HG02885 (cell line): ENCODE data around the gene YBX2.
"Not testable (repeated sequence)": the region's sequence is repeated elsewhere in the genome, so short reads cannot be mapped to it uniquely, and the experiment has no call there.

Source experiments
- ATAC-seq: cut with Tn5 transposase; IDR thresholded peaks from one replicate; pipeline ENCODE4 v1.9.1; 2021; ENCODE audit warnings: mild to moderate bottlenecking; ENCODE audit not compliant: unreplicated experiment, poor library complexity

Gene YBX2

DNA sequence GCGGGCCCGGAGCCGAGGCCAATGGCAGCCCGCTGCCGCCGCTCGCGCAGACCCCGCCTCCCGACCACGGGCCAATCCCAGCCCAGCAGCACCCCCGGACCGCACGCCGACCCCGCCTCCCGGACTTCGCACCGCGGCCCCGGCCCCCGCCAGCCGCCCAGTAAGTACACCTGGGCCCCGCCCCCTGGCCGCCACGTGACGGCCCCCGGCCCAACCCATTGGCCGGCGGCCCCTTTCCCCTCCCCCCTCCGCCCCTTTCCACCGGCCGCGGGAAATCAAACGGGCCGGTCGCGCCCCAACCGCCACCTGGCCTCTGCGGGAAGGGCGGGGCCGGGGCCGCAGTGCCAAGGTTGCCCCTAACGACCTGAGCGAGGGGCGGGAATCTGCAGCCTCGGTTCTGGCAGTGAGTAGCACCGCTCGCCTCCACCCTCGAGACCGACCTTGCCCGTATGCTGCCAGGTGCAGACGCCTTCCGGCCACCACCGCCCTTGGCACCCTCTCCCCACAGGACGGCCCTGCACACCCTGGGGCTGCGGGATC lies at the start of gene YBX2:
Gene YBX2, minus strand, starts transcription at position 26 of the 540 bp plus-strand sequence. CDS start 139 bp downstream, outside the sequence.
- peak; percentile 45 for ATAC-seq

DNA sequence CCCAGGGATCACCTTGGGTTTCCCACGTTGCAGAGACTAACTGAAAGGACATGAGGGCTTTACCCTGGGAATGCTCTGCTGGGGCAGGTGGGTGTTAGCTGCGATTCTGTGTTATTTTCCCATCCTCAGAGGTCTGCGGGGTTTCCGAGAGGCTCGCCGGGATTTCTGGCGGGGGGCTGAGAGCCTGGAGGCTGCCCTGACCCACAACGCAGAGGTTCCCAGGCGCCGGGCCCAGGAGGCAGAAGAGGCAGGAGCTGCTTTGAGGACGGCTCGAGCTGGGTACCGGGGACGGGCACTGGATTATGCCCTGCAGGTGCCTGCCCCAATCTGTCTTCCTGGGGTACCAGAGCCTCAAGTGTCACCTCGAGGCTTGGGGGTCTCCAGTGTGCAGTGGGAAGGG lies 48.8 kb upstream of the YBX2 start:
- no peak for ATAC-seq

DNA sequence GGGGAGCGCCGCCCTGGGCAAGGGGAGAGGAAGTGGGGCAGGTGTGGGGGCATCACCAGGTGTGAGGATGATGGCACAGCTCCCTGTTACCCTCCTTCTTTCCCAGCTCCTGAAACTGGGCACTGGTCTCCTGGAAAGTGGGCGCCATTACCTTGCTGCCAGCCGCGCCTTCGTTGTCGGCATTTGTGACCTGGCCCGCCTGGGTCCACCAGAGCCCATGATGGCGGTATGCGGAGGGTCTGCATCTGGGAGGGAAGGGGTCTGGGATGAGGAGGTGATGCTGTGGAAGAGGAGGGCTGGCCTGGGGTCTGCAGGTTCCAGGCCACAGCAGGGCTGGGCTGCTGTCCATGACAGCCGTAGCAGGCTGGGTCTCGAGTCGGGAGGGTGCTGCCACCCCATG lies 47.4 kb upstream of the YBX2 start:
- no peak for ATAC-seq

DNA sequence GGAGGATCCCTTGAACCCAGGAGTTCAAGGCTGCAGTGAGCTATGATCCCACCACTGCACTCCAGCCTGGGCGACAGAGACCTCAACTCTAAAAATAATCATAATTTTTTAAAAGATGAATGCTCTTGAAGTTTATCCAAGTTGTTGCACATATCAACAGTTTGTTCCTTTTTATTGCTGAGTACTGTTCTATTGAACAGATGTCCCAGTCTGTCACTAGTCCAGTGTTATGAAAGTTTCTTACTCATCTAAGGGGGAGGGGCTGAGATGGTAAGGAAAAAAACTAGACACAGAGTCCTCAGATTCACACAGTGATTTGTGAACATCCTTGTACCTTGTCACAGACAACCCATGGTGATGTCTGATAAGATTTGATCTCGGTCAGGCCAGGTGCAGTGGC lies 45.7 kb upstream of the YBX2 start:
- ATAC-seq, result no peak

DNA sequence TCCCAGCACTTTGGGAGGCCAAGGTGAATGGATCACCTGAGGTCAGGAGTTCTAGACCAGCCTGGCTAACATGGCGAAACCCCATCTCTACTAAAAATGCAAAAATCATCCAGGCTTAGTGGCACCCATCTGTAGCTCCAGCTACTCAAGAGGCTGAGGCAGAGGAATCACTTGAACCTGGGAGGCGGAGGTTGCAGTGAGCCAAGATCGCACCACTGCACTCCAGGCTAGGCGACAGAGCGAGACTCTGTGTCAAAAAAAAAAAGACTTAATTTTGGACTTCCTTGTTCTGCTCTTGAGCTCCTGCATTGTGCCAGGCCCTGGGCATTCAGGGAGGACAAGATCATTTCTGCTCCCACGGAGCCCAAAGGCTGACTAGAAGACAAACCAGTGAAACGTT lies 43.2 kb upstream of the YBX2 start:
- not testable (repeated sequence) for ATAC-seq

DNA sequence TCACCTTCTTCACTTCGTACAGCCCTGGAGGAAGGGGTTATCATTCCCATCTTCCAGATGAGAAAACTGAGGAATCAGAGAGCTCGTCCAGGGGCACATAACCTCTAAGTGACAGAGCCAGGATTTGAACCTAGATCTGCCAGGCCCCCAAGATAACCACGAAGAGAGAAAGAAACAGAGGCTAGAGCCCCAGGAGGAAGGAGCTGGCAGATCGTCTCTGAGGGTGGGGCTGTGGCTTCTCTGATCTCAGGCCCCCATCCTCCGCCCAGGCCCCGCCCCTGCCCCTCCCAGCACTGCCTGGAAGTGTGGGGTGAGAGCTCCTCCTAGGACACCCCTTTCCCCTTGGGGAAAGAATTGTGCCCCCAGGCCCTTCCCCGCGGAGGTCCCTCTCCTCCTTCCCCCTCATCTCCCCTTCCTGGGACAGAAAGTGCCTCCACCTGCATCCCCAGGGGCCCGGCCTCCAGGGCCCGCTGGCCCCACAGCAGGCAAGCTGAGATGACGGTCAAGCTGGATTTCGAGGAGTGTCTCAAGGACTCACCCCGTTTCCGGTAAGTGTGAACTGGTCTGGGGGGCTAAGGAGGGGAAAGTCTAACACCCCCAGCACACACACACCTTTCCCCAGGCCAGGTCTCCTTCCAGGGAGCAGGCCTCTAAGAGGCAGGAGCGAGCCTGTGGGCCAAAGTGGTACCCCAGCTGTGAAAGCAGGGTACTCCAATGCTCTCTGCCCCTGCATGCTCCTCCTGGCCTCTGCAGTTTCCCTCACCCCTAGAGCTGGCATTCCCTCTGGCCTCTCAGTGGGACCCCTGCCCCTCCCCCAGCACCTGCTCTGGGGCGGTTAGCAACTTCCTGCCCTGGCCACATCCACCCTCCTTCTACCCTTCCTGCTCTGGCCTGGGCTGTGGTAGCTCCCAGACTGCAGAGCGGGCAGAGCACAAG lies 42.1 kb upstream of the YBX2 start, which contains the start of gene ACAP1:
Gene ACAP1, plus strand, starts transcription at position 290 of the 936 bp plus-strand sequence. Its CDS starts 206 bp downstream, at position 496.
- peak; percentile 75 for ATAC-seq

DNA sequence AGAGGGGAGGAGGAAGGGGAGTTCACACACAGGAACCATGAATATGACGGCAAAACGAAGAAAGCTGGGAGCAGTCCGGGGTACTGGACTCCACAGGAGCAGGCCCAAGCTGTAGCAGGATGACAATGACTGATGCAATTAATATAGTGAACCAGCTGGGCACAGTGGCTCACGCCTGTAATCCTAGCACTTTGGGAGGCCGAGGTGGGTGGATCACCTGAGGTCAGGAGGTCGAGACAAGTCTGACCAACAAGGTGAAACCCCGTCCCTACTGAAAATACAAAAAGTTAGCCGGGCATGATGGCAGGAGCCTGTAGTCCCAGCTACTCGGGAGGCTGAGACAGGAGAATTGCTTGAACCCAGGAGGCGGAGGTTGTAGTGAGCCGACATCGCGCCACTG lies 41.3 kb upstream of the YBX2 start:
- not testable (repeated sequence) for ATAC-seq

DNA sequence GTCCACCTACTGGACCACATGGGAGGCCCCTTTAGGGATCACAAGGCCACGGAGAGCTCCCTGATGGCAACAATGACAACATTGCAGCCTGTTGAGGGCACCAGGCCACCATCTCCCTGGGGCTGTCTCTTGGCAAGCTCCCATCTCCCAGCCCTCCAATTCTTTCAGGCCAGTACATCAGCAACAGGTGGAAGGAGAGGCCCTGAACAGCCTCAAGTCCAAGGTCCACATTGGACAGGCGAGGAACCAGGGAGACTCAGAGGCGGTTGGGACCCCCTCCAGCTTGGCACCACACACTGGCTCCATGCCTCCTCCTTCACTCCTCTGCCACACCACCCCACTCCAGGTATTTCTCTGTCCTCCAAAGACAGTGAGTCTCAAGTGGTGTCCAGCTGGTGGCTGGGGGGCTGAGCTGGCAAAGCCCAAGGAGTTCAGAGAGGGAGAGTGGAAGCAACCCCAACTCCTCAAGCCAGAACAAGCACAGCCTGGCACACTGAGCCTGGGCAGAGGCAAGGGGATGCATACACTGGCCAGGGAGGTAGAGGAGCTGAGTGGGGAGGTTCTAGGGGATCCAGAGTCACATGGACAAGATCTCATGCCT lies 40.6 kb upstream of the YBX2 start:
- no peak for ATAC-seq

DNA sequence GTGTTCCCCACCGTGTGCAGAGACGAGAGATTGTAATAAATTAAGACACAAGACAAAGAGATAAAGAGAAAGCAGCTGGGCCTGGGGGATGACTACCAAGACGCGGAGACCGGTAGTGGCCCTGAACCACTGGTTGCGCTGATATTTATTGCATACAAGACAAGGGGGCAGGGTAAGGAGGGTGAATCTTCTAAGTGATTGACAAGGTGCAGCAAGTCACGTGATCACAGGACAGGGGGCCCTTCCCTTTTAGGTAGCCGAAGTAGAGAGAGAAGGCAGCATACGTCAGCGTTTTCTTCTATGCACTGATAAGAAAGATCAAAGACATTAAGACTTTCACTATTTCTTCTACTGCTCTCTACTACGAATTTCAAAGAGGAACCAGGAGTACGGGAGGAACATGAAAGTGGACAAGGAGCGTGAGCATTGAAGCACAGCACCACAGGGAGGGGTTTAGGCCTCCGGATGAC lies 38.2 kb upstream of the YBX2 start:
- not testable (repeated sequence) for ATAC-seq

DNA sequence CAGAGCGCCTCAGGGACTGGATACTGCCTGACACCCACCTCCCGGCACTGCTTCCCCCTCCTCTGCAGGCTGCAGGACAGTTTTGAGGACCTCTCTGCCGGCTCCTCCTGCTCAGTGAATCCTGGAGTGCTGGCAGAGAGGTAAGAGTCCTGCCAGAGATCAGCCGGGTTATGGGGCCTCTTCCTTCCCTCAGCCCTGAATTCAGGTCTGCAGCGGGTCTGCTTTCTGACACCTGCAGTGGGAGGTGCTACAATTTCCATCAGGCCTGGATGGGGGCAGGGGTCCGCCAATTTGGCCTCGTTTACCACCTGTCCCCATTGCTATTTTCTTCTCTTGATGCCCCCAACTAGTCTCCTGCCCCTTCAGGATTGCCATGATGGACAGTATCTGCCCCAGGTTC lies 37.7 kb upstream of the YBX2 start:
- ATAC-seq, result no peak

DNA sequence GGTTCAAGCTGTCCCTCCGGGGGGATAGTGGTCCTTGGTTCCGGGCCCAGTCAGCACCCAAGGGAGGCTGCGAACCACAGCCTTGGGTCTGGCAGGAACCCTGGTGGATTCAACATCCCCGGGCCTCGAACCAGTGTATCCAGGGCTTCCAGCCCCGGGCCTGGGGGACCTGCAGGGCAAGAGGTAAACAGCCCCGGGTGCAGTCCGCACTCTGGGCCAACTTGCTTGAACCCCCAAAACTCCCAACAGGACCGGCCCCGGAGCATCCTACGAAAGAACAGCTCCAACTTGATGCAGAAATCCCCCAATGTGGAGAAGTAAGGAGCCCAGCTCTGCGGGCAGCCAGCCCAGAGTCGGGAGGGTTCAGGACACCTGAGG lies 36.2 kb upstream of the YBX2 start:
- ATAC-seq, result no peak

DNA sequence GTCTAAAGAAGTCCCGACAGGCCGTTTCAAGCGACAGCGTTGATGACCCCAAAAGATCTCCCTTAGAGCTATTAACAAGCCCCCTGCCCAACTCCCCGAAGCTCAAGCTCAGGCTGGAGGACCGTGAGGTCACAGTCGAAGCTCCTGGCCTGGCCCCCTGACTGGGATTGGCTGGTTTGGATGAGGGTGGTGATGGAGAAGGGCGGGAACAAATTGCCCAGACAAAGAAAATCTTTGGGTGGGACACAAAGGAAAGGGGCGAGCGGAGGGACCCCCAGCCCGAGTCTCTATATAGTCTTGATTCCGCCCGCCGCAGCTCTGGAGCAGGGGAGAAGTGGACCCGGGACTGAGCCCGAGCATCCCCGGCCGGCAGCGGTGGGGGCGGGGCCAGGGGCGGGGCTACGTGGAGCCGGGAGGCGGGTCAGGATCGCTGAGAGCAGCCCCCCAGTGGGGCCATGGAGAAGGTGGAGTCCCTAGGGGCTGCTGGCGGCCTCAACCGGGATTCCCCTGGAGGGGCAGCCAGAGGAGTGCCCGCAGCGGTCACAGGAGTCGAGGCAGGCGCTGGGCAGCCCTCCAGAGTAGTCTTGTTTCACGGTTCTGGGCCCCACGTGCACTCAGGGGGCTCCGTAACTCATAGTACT lies 35.7 kb upstream of the YBX2 start:
- ATAC-seq, result peak; percentile 40

DNA sequence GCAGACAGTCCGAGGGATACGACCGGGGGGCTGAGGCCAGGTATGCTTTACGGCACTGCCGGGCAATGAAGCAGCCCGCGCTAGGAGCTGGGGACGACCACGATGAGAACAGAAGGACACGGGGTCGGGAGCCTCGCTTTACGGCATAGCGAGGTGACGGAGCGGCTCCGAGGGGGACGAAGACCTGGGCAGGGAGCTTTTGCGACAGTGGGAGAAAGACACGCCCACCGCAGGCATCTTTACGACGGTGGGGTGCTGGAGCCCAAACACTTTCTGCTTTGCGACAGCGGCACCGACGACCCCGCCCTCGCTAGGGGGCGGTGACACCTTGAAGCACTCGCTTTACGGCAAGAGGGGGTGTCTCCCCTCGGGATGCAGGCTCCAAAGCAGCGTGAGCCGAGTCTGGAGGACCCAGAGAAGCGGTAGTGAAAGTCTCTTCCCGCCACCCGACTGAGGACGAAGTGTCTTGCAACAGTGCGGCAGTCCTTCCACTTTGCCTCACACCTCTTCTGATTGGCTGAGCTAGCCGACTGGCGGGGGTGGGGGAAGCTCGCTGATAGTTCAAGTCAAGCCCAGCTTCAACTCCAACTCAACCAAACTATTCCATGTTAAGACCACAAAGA lies 35.0 kb upstream of the YBX2 start:
- peak; percentile 69 for ATAC-seq

DNA sequence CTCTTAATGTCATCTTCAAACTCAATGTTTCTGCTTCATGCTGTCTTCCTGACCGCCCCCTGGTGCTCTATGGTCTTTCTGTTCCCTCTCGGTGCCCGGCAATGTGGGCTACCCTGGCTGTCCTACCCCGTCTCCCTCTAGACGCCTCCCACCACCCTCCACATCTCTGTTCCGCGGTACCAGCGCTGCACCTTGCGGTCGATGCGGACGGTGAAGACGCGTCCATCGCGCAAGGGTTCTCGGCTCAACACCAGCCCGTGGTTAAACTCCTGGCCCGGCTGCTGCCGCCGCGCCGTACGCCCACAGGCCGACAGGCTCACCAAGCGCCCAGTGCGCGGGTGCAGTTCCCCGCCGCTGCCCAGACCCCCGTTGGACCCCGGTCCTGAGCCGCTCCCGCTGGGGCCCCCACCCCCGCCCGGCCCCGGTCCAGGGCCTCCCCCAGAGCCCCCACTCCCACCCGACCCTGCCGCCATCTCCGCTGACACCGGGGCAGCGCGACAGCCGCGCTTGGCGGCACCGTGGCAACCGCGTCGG lies 34.5 kb upstream of the YBX2 start, which contains the start of gene NEURL4:
Gene NEURL4, minus strand, starts transcription at position 496 of the 534 bp plus-strand sequence. Its CDS starts 23 bp downstream, at position 473.
- no peak for ATAC-seq

DNA sequence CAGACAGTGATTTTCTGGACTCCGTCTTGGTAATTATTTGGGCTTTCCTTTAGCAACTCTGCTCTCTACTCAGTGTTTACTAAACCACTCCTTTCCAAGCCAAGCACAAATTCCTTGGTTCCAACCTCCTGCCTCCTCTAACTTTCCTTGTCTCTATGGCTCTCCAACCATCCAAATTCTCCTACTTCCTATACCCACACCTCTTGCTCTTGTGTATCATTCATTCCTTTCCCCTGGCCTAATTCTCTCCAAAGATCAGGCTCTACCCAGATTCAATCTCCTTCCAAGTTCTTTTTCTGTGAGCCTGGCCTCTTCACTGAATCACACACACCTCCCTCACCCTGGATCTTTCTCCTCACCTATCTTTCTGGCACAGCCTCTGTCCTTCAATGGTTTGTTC lies 33.6 kb upstream of the YBX2 start:
- ATAC-seq, result no peak

DNA sequence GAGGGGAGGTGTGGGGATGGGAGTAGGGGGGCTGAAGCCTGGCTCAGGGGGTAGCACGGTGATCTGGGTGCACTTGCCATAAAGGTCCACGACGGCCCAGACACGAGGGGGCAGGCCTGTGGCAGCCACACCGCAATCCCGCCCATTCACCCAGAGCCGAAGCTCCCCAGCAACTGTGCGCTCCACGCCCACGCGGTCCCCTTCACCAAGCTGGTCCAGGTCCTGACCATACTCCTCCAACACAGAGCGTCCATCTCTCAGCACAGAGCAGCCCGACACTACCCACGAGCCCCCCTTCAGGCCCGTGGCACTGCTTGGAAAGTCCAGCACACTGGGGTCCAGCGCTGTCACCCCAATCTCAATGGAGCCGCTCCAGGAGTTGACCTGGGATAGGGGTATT lies 33.1 kb upstream of the YBX2 start:
- no peak for ATAC-seq

DNA sequence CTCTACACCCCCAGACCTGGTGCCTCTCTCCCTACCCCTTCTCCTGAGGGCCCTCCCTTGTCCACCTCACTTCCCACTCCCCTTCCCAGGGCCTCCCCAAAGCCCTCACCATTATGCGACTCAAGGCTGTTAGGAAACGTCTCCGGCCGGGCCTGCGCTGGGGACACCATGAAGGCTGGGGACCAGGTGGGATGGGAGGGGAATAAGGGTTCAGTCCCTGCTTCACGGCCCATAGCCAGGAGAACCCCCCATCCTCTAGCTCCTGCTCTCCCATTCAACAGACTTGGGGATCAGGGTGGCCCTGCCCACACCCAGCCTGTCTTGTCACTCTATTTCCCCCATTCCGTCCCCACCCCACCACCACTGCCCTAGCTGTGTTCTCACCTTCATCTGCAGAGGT lies 32.6 kb upstream of the YBX2 start:
- ATAC-seq, result no peak

DNA sequence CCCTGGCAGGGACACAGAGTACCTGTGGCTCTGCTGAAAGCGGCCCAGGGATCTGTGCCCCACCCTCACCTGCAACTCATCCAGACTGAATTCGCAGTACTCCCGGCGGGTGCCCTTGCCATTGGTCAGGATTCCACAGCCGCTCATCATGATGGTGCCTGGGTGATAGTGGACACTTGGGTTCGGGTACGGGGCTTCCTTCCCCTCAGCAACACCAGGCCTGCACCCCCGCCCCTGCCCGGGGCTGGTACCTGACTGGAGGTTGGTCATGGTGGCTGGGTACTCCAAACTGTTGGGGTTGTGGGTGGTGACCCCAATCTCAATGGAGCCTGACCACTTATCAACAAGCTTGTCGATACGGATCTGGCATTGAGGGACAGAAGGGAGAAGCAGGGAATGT lies 31.7 kb upstream of the YBX2 start:
- no peak for ATAC-seq

DNA sequence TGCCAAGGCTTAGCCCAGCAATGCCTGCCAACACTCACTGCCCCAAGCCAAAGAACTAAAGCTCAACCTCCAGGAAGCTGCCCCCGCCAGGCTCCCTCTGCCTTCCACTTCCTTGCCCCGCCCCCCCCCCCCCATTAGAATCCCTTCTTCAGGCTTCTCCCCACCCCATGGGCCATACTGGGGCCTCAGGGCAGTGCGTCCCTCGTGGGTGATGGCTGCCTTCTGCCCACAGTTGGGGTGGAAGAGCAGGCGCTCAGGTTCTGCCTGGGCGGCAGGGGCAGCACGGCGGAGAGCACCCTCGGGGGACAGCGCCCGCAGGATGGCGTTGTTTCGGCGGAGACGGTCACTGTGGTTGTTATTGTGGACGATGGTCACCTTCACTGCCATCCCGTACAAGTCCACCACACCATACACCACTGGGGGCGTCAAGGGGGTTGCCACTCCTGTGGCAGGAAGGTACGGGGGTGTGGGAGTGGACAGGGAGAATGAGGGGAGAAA lies 30.6 kb upstream of the YBX2 start:
- ATAC-seq, result no peak

DNA sequence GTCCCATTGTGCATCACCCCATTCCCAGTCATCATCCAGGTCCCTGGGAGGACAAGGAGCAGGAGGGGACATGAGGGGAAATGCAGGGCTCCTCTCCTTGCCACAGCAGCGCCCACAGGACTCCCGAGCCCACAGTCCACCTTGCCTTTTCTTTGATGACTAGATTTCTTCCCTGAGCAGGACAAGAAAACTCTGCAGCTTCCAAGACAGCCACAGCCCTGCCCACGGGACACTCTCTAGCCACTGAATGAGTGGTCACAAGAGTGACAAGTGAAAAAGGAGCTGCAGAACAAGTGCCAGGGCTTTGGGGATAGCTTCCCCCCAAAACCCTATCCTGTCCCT lies 30.0 kb upstream of the YBX2 start:
- no peak for ATAC-seq
